Fibroblast of lung (primary cell): ENCODE data around the gene TARM1. TPM values are rescaled to one million over a fixed set of nuclear protein-coding genes. Genes with fewer than 3 reads are reported as not detected.

Experiments used
- DNase-seq, 2 donors: peaks; one replicate each; pipeline versions ENCODE4 v3.0.0 to v3.0.0-alpha.2; 2010; ENCODE audit warnings: low read depth in 2 of 2
- H2AFZ ChIP-seq: 2 replicates; pipeline ENCODE4 v1.5.1; 2012; ENCODE audit warnings: low read length, control low read depth, inconsistent platforms
- H3K27ac ChIP-seq: 2 replicates; pipeline ENCODE4 v1.5.1; 2011; ENCODE audit warnings: low read length, control low read depth; ENCODE audit not compliant: insufficient read depth
- H3K27me3 ChIP-seq: 2 replicates; pipeline ENCODE4 v1.5.1; 2011; ENCODE audit warnings: mild to moderate bottlenecking, low read length; ENCODE audit not compliant: control insufficient read depth, insufficient read depth
- H3K36me3 ChIP-seq: 2 replicates; pipeline ENCODE4 v1.5.1; 2011; ENCODE audit warnings: low read length; ENCODE audit not compliant: control insufficient read depth, insufficient read depth
- H3K4me1 ChIP-seq: 2 replicates; pipeline ENCODE4 v1.5.1; 2011; ENCODE audit warnings: low read length; ENCODE audit not compliant: control insufficient read depth, insufficient read depth; ENCODE audit errors: extremely low read depth
- H3K4me2 ChIP-seq: 2 replicates; pipeline ENCODE4 v1.5.1; 2011; ENCODE audit warnings: low read length, control low read depth; ENCODE audit not compliant: insufficient read depth; ENCODE audit errors: extremely low read depth
- H3K4me3 ChIP-seq, 4 experiments: fragments of 200-600 bp in 1 of 4; sonication (generic) in 1 of 4; replicated peaks in 1 of 4; 2 replicates each; pipeline ENCODE4 v1.5.1; 2011 to 2016; ENCODE audit warnings: low read length in 4 of 4, low read depth in 3 of 4, mild to moderate bottlenecking in 3 of 4, control low read depth in 2 of 4, inconsistent platforms in 1 of 4, mixed read lengths in 1 of 4; ENCODE audit not compliant: insufficient read depth in 1 of 4; ENCODE audit errors: control extremely low read depth in 1 of 4
- H3K79me2 ChIP-seq: 2 replicates; pipeline ENCODE4 v1.5.1; 2012; ENCODE audit warnings: mild to moderate bottlenecking, low read length, inconsistent platforms; ENCODE audit not compliant: control insufficient read depth, insufficient read depth
- H3K9ac ChIP-seq: 2 replicates; pipeline ENCODE4 v1.5.1; 2011; ENCODE audit warnings: mild to moderate bottlenecking, low read length, control low read depth; ENCODE audit not compliant: insufficient read depth
- H3K9me3 ChIP-seq: 2 replicates; pipeline ENCODE4 v1.5.1; 2012; ENCODE audit warnings: low read depth, low read length; ENCODE audit not compliant: control insufficient read depth, insufficient read depth
- H4K20me1 ChIP-seq: 2 replicates; pipeline ENCODE4 v1.5.1; 2011; ENCODE audit warnings: low read length; ENCODE audit not compliant: control insufficient read depth, insufficient read depth; ENCODE audit errors: extremely low read depth
- EZH2 ChIP-seq: IDR thresholded peaks from 2 replicates; pipeline ENCODE4 v1.5.1; 2012; ENCODE audit warnings: low read length, control low read depth, mild to moderate bottlenecking; ENCODE audit errors: missing control alignments
- polyA plus RNA-seq, 2 donors: library from polyadenylated mRNA; depleted of rRNA in 1 of 2; stranded (reverse) in 1 of 2; unstranded in 1 of 2; fragments of >200 nt; gene quantifications; 2 replicates each; pipeline ENCODE4 v1.2.1, GENCODE V29; 2011 to 2012; ENCODE audit warnings: missing spikeins in 1 of 2
- total RNA-seq: library from RNA; depleted of rRNA; stranded (reverse); fragments of >200 nt; gene quantifications from 2 replicates; pipeline ENCODE4 v1.2.1, GENCODE V29; 2014
- TF ChIP-seq, protein P1 (sequence below), 2 donors: IDR thresholded peaks in 1 of 2; conservative IDR thresholded peaks in 1 of 2; 1 replicate in 1 of 2; 2 replicates in 1 of 2; pipeline ENCODE4 v1.5.1; 2011 to 2012; ENCODE audit warnings: low read length in 2 of 2, control low read depth in 1 of 2, inconsistent platforms in 1 of 2, low read depth in 1 of 2, mild to moderate bottlenecking in 1 of 2

The TARM1 gene
- total and polyA plus RNA-seq, 2 donors (not counting 1 experiment from before 2014, with no cell fraction given), result not detected

DNA sequence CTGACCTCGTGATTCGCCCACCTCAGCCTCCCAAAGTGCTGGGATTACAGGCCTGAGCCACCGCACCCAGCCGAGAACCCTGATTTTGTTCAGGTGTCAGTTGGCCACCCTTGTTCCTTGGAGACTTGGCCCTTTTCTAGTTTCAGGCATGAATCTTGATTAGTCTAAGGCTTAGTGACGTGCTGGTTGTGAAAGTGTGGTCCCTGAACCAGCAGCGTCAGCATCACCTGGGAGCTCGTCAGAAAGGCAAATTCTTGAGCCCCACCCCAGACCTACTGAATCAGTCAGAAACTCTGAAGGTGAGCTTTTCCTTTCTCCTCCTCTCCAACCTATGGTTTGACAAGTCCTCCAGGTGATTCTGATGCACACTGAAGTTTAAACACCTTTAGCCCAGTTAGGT is 54.5 kb downstream of the TARM1 start:
- H3K79me2 ChIP-seq, result no peaks in the 10 kb centered on the region
- H3K27ac ChIP-seq, result no peak overlapping the region
- no peak overlapping the region for H3K4me3 ChIP-seq
- no peaks in the 10 kb centered on the region for H4K20me1 ChIP-seq
- no peak for DNase-seq
- no peaks in the 10 kb centered on the region for H3K9me3 ChIP-seq
- H3K4me1 ChIP-seq, result no peaks in the 10 kb centered on the region
- no peaks in the 10 kb centered on the region for H3K27me3 ChIP-seq
- no peak overlapping the region for H3K4me2 ChIP-seq
- no peaks in the 10 kb centered on the region for H3K36me3 ChIP-seq
- H2AFZ ChIP-seq, result no peak overlapping the region
- H3K9ac ChIP-seq, result no peak overlapping the region
- TF ChIP-seq, protein P1, sequence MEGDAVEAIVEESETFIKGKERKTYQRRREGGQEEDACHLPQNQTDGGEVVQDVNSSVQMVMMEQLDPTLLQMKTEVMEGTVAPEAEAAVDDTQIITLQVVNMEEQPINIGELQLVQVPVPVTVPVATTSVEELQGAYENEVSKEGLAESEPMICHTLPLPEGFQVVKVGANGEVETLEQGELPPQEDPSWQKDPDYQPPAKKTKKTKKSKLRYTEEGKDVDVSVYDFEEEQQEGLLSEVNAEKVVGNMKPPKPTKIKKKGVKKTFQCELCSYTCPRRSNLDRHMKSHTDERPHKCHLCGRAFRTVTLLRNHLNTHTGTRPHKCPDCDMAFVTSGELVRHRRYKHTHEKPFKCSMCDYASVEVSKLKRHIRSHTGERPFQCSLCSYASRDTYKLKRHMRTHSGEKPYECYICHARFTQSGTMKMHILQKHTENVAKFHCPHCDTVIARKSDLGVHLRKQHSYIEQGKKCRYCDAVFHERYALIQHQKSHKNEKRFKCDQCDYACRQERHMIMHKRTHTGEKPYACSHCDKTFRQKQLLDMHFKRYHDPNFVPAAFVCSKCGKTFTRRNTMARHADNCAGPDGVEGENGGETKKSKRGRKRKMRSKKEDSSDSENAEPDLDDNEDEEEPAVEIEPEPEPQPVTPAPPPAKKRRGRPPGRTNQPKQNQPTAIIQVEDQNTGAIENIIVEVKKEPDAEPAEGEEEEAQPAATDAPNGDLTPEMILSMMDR (conservative IDR thresholded peaks at IDR 0.05 in 1 of 2, IDR thresholded peaks at IDR 0.05 in 1 of 2; ENCODE audit: low read depth in 1 of 2, low read length in 2 of 2), result no peak
- TF ChIP-seq EZH2, result no peak

DNA sequence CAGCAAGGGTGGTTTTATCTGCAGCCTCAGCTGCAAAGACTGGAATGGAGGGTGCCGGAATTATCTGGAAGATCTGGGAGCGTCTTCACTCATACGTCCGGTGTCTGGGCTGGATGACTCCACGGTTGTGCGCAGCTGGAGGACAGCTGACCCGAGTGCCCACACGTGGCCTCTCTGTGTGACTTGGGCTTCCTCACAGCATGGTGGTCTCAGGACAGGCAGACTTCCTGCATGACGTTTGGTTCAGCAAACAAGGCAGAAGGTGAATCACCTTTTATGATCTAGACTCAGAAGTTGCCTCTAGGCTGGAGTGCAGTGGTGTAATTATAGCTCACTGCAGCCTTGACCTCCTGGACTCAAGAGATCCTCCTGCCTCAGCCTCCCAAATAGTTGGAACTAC is 56.5 kb downstream of the TARM1 start:
- DNase-seq, result no peak
- no peaks in the 10 kb centered on the region for H3K79me2 ChIP-seq
- H3K4me3 ChIP-seq, result no peak overlapping the region
- H3K27me3 ChIP-seq, result no peaks in the 10 kb centered on the region
- H2AFZ ChIP-seq, result no peak overlapping the region
- H4K20me1 ChIP-seq, result no peaks in the 10 kb centered on the region
- H3K4me1 ChIP-seq, result no peaks in the 10 kb centered on the region
- H3K36me3 ChIP-seq, result no peaks in the 10 kb centered on the region
- no peak overlapping the region for H3K9ac ChIP-seq
- no peak for TF ChIP-seq EZH2
- TF ChIP-seq, protein P1 (conservative IDR thresholded peaks at IDR 0.05 in 1 of 2, IDR thresholded peaks at IDR 0.05 in 1 of 2; ENCODE audit: low read depth in 1 of 2, low read length in 2 of 2), result no peak
- H3K27ac ChIP-seq, result no peak overlapping the region
- H3K9me3 ChIP-seq, result no peaks in the 10 kb centered on the region
- H3K4me2 ChIP-seq, result no peak overlapping the region

DNA sequence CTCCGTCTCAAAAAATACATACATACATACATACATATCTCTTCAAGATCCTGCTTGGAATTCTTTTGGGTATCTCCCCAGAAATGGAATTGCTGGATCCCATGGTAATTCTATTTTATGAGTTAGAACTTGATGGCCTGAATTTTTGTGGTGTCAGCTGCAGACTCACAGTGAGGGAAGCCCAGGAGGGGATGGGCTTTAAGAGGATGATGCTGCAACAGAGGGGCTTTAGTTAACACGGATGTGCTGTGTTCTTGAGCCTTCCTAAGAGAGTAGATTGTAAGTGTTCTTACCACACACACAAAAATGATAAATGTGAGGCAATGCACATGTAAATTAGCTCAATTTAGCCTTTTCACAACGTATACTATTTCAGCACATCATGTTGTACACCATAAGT is 58.0 kb downstream of the TARM1 start:
- no peak for DNase-seq
- TF ChIP-seq, protein P1 (conservative IDR thresholded peaks at IDR 0.05 in 1 of 2, IDR thresholded peaks at IDR 0.05 in 1 of 2; ENCODE audit: low read depth in 1 of 2, low read length in 2 of 2), result no peak
- no peak for TF ChIP-seq EZH2
- no peaks in the 10 kb centered on the region for H3K9me3 ChIP-seq
- H3K27me3 ChIP-seq, result no peaks in the 10 kb centered on the region
- no peak overlapping the region for H3K27ac ChIP-seq
- H3K4me3 ChIP-seq, result no peak overlapping the region
- H3K4me2 ChIP-seq, result no peak overlapping the region
- no peaks in the 10 kb centered on the region for H3K4me1 ChIP-seq
- H4K20me1 ChIP-seq, result no peaks in the 10 kb centered on the region
- H3K9ac ChIP-seq, result no peak overlapping the region
- H2AFZ ChIP-seq, result no peak overlapping the region
- no peaks in the 10 kb centered on the region for H3K79me2 ChIP-seq
- H3K36me3 ChIP-seq, result no peaks in the 10 kb centered on the region
